Colonic mucosa (tissue), 4 donors: ENCODE data around the gene DDAH1. TPM values are rescaled to one million over a fixed set of nuclear protein-coding genes. Genes with fewer than 3 reads are reported as not detected.

Experiments
- DNase-seq: peaks from one replicate; pipeline ENCODE4 v3.0.0-alpha.2; 2020
- H3K27ac ChIP-seq: fragments of 200-600 bp; one replicate; pipeline ENCODE4 v1.8.0; 2021
- H3K27me3 ChIP-seq: fragments of 200-600 bp; one replicate; pipeline ENCODE4 v1.8.0; 2021
- H3K36me3 ChIP-seq: fragments of 200-600 bp; one replicate; pipeline ENCODE4 v1.8.0; 2021
- H3K4me1 ChIP-seq: fragments of 200-600 bp; one replicate; pipeline ENCODE4 v1.8.0; 2021; ENCODE audit warnings: mild to moderate bottlenecking
- H3K4me3 ChIP-seq: fragments of 200-600 bp; one replicate; pipeline ENCODE4 v1.8.0; 2021
- H3K9ac ChIP-seq, 2 donors: one replicate each; pipeline ENCODE4 v1.7.0; 2013; ENCODE audit warnings: control low read depth in 2 of 2, low read depth in 2 of 2, low read length in 2 of 2
- H3K9me3 ChIP-seq: fragments of 200-600 bp; one replicate; pipeline ENCODE4 v1.8.0; 2021
- intact Hi-C: fragments of 100-400 bp; cut with DNase I; formaldehyde crosslinking; loops from one replicate; pipeline ENCODE4 v1.14.1; 2022
- total RNA-seq, 2 donors: library from RNA; stranded (reverse); fragmentation: NEBNext Ultra II Directional in 1 of 2; extraction: Animal tissue kit (Norgen Biotek cat#: 25700) in 1 of 2; gene quantifications; one replicate each; pipeline ENCODE4 v1.2.1, GENCODE V29; 2021
- TF ChIP-seq, protein P1 (sequence below): fragments of 200-600 bp; IDR thresholded peaks from one replicate; pipeline ENCODE4 v1.8.0; 2022; ENCODE audit warnings: antibody characterized with exemption, mild to moderate bottlenecking
- donor health status: healthy.
- donor health status: DM: no; HTN: no; CAD: no.
- donor health status: DM: no; HTN: no; CAD: no.

The DDAH1 gene
- total RNA-seq, 2 donors from 2014 or later = 130 to 144 TPM

DNA sequence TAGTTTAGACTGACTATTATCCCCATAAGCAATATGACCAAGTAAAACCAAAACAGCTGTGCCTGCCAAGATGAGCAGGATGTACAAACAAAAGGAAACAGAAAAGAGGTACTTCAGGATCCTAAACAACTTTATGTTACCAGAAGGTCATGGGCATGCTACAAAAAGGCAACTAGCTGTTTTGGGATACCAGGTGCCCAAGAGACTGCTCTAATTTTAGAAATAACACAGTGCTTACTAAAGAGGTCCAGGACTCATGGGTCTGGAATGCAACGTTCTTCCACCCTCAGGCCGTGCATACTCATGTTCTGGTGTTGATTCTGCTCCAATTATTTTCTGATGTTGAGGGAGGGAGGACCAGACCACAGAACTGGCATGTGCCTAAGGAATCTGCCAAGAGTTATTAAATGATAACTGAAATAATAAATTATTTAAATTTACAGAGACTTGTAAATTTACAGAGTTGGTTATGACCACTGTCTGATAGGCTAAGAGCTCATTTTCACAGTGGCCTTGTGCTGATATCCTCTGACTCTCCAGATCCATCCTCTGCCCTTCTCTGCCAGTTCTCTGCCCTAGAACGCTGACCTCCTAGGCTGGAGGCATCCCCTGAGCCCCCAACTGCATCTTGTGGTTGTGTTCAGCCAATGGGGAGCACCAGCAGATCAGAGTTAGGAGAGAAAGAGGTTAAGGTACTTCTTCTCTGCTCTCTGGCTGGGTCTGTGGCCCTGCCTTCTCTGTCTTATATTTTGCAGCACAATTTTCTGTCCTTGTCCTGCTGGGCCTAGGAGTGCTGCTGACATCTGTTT, 150.9 kb downstream of the DDAH1 start:
- intact Hi-C loops = no loop called here
- Histone ChIP-seq H3K9ac (no peak overlapping the region), H3K9me3 (no peaks in the 10 kb centered on the region), H3K27ac (no peak overlapping the region), H3K4me1 (no peaks in the 10 kb centered on the region), H3K27me3 (no peaks in the 10 kb centered on the region), H3K4me3 (no peak overlapping the region), H3K36me3 (no peaks in the 10 kb centered on the region)
- TF ChIP-seq, protein P1, sequence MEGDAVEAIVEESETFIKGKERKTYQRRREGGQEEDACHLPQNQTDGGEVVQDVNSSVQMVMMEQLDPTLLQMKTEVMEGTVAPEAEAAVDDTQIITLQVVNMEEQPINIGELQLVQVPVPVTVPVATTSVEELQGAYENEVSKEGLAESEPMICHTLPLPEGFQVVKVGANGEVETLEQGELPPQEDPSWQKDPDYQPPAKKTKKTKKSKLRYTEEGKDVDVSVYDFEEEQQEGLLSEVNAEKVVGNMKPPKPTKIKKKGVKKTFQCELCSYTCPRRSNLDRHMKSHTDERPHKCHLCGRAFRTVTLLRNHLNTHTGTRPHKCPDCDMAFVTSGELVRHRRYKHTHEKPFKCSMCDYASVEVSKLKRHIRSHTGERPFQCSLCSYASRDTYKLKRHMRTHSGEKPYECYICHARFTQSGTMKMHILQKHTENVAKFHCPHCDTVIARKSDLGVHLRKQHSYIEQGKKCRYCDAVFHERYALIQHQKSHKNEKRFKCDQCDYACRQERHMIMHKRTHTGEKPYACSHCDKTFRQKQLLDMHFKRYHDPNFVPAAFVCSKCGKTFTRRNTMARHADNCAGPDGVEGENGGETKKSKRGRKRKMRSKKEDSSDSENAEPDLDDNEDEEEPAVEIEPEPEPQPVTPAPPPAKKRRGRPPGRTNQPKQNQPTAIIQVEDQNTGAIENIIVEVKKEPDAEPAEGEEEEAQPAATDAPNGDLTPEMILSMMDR = no peak
- DNase-seq = no peak

- no peaks in the 10 kb centered on the region for H3K4me1 ChIP-seq
- no peaks in the 10 kb centered on the region for H3K36me3 ChIP-seq
- no peak overlapping the region for H3K27ac ChIP-seq
- intact Hi-C loops = no loop called here
- no peaks in the 10 kb centered on the region for H3K9me3 ChIP-seq
- no peak overlapping the region for H3K9ac ChIP-seq
- TF ChIP-seq, protein P1 = no peak
- H3K27me3 ChIP-seq = no peaks in the 10 kb centered on the region
- no peak overlapping the region for H3K4me3 ChIP-seq
- no peak for DNase-seq
Measured at GRCh38 chr1:85311818-85312217, 153.1 kb downstream of the DDAH1 start.

- H3K4me3 ChIP-seq = no peak overlapping the region
- TF ChIP-seq, protein P1 = no peak
- H3K9ac ChIP-seq = no peak overlapping the region
- no peaks in the 10 kb centered on the region for H3K4me1 ChIP-seq
- H3K9me3 ChIP-seq = no peaks in the 10 kb centered on the region
- DNase-seq = no peak
- no peak overlapping the region for H3K27ac ChIP-seq
- H3K27me3 ChIP-seq = no peaks in the 10 kb centered on the region
- no peaks in the 10 kb centered on the region for H3K36me3 ChIP-seq
- intact Hi-C loops = loop anchor here (2.0 to 5.0 kb wide), 4 partner anchors 194 to 708 kb away; partner anchors contain the start of gene CCN1
Measured at GRCh38 chr1:85308833-85309350, 156.1 kb downstream of the DDAH1 start.

- Histone ChIP-seq H3K9ac (no peak overlapping the region), H3K9me3 (no peaks in the 10 kb centered on the region), H3K36me3 (no peaks in the 10 kb centered on the region), H3K4me3 (no peak overlapping the region), H3K27ac (no peak overlapping the region), H3K4me1 (no peaks in the 10 kb centered on the region), H3K27me3 (no peaks in the 10 kb centered on the region)
- intact Hi-C loops = loop anchor here (2.0 to 5.0 kb wide), 4 partner anchors 195 to 709 kb away; partner anchors contain the start of gene CCN1
- peak; percentile 89 for DNase-seq
- TF ChIP-seq, protein P1 = peak; percentile 88
Measured at GRCh38 chr1:85307987-85308832, 156.7 kb downstream of the DDAH1 start.

GRCh38 chr1:85306236-85306635, 158.7 kb downstream of the DDAH1 start:
- Histone ChIP-seq H3K36me3 (no peaks in the 10 kb centered on the region), H3K4me3 (no peak overlapping the region), H3K27me3 (no peaks in the 10 kb centered on the region), H3K9ac (no peak overlapping the region), H3K9me3 (no peaks in the 10 kb centered on the region), H3K27ac (no peak overlapping the region), H3K4me1 (no peaks in the 10 kb centered on the region)
- intact Hi-C loops = loop anchor here (5.0 kb wide), 3 partner anchors 276 to 711 kb away; partner anchors contain the start of gene CCN1
- TF ChIP-seq, protein P1 = no peak
- no peak for DNase-seq
